Natural killer cell (primary cell): Measurements from ENCODE around the gene EFHD1. TPM values are rescaled to one million over a fixed set of nuclear protein-coding genes. Genes with fewer than 3 reads are reported as not detected.

Experiments used
- ATAC-seq, 3 donors: fragments of 150-1000 bp in 2 of 3; fragments of 200-7000 bp in 1 of 3; cut with Tn5 transposase; 1 replicate in 1 of 3; 2 replicates in 2 of 3; pipeline ENCODE4 v1.10.0; 2021; ENCODE audit warnings: mild to moderate bottlenecking in 2 of 3, moderate library complexity in 2 of 3
- DNase-seq, 2 donors: peaks; one replicate each; pipeline versions ENCODE4 v3.0.0 to v3.0.0-alpha.2; 2013 to 2021; ENCODE audit warnings: mixed read lengths in 1 of 2
- H3K27ac ChIP-seq: one replicate; pipeline ENCODE4 v1.5.1; 2013; ENCODE audit warnings: mild to moderate bottlenecking, low read length
- H3K27me3 ChIP-seq: one replicate; pipeline ENCODE4 v1.6.1; 2013; ENCODE audit warnings: low read length; ENCODE audit not compliant: control insufficient read depth, insufficient read depth
- H3K36me3 ChIP-seq: one replicate; pipeline ENCODE4 v1.6.1; 2013; ENCODE audit warnings: low read length; ENCODE audit not compliant: control insufficient read depth, insufficient read depth
- H3K4me1 ChIP-seq: one replicate; pipeline ENCODE4 v1.6.1; 2013; ENCODE audit warnings: low read length; ENCODE audit not compliant: control insufficient read depth, insufficient read depth
- H3K4me3 ChIP-seq: one replicate; pipeline ENCODE4 v1.5.1; 2013; ENCODE audit warnings: low read length
- H3K9me3 ChIP-seq: one replicate; pipeline ENCODE4 v1.6.1; 2013; ENCODE audit warnings: low read length; ENCODE audit not compliant: control insufficient read depth, insufficient read depth
- H3K27ac Mint-ChIP-seq, 2 donors: one replicate each; pipeline ENCODE4 v1.8.0; 2022; ENCODE audit warnings: mild to moderate bottlenecking in 2 of 2, mixed read lengths in 2 of 2, moderate library complexity in 1 of 2
- H3K27me3 Mint-ChIP-seq, 2 donors: one replicate each; pipeline ENCODE4 v1.8.0; 2022; ENCODE audit warnings: low read depth in 2 of 2, mixed read lengths in 2 of 2
- H3K36me3 Mint-ChIP-seq: one replicate; pipeline ENCODE4 v1.8.0; 2022; ENCODE audit warnings: mixed read lengths
- H3K4me1 Mint-ChIP-seq, 2 donors: one replicate each; pipeline ENCODE4 v1.8.0; 2022; ENCODE audit warnings: mixed read lengths in 2 of 2
- H3K4me3 Mint-ChIP-seq: one replicate; pipeline ENCODE4 v1.8.0; 2022; ENCODE audit warnings: mild to moderate bottlenecking, moderate library complexity, mixed read lengths
- H3K9me3 Mint-ChIP-seq, 2 donors: one replicate each; pipeline ENCODE4 v1.8.0; 2022; ENCODE audit warnings: mixed read lengths in 2 of 2
- CTCF ChIP-seq: fragments of 200-600 bp; IDR thresholded peaks from one replicate; pipeline ENCODE4 v1.8.0; 2022; ENCODE audit warnings: antibody characterized with exemption
- WGBS: methylation state at CpG from one replicate; pipeline ENCODE4 v1.1.7; 2013; ENCODE audit warnings: missing lambda C conversion rate; ENCODE audit not compliant: insufficient coverage; 5-methylcytosine and 5-hydroxymethylcytosine counted together
- intact Hi-C: fragments of 100-400 bp; cut with micrococcal nuclease; formaldehyde crosslinking; loops from one replicate; pipeline ENCODE4 v1.14.2; 2022
- total RNA-seq, 4 donors: library from RNA; stranded (reverse); fragments of 120-200 nt in 1 of 4; gene quantifications; one replicate each; pipeline versions ENCODE4 v1.2.3 to v1.2.4, GENCODE V29; 2013 to 2022

The EFHD1 gene
- total RNA-seq, 3 donors from 2014 or later (not counting 1 experiment from before 2014, with no cell fraction given), result 0.58 TPM; not detected in 2

- H3K9me3 ChIP-seq, result no peaks in the 10 kb centered on the region
- H3K9me3 Mint-ChIP-seq, result no peaks in the 10 kb centered on the region
- H3K36me3 ChIP-seq, result no peaks in the 10 kb centered on the region
- TF ChIP-seq CTCF, result no peak
- no peak overlapping the region for H3K27ac ChIP-seq
- no peaks in the 10 kb centered on the region for H3K4me1 ChIP-seq
- no peaks in the 10 kb centered on the region for H3K4me1 Mint-ChIP-seq
- 94% methylated on average over 4 of the region's 4 CpGs for WGBS
- H3K4me3 ChIP-seq, result no peak overlapping the region
- no peak for ATAC-seq
- H3K4me3 Mint-ChIP-seq, result no peak overlapping the region
- DNase-seq, result no peak
- peaks cover 0 to under 1% of the 10 kb centered on the region in 2 donors for H3K27me3 Mint-ChIP-seq
- H3K27ac Mint-ChIP-seq, result no peak overlapping the region
- intact Hi-C loops, result no loop called here
- H3K36me3 Mint-ChIP-seq, result no peaks in the 10 kb centered on the region
- H3K27me3 ChIP-seq, result no peaks in the 10 kb centered on the region
Observed at GRCh38 chr2:232598293-232598692, 35.1 kb upstream of the EFHD1 start.

- Histone ChIP-seq H3K36me3 (no peaks in the 10 kb centered on the region), H3K27ac (no peak overlapping the region), H3K4me3 (no peak overlapping the region), H3K9me3 (no peaks in the 10 kb centered on the region), H3K4me1 (no peaks in the 10 kb centered on the region), H3K27me3 (no peaks in the 10 kb centered on the region)
- intact Hi-C loops, result loop anchor here (10.0 kb wide), 1 partner anchor 425 kb away; no protein-coding TSS in a partner anchor
- Mint-ChIP-seq H3K36me3 (no peaks in the 10 kb centered on the region), H3K4me3 (no peak overlapping the region), H3K27ac (no peak overlapping the region), H3K27me3 (peaks cover 6 to 14% of the 10 kb centered on the region in 2 donors), H3K9me3 (no peaks in the 10 kb centered on the region), H3K4me1 (no peaks in the 10 kb centered on the region)
- ATAC-seq, result no peak
- DNase-seq, result no peak
- TF ChIP-seq CTCF, result no peak
- WGBS, result 91% methylated on average over 17 of the region's 17 CpGs
Observed at GRCh38 chr2:232600053-232600773, 33.2 kb upstream of the EFHD1 start.

- H3K4me1 ChIP-seq, result peaks cover 9% of the 10 kb centered on the region
- H3K27me3 ChIP-seq, result no peaks in the 10 kb centered on the region
- no CpG with 5 or more reads among the region's 3 CpGs for WGBS
- no peak for ATAC-seq
- H3K9me3 ChIP-seq, result no peaks in the 10 kb centered on the region
- no peak for TF ChIP-seq CTCF
- no peak overlapping the region for H3K27ac ChIP-seq
- no peaks in the 10 kb centered on the region for H3K36me3 Mint-ChIP-seq
- H3K9me3 Mint-ChIP-seq, result no peaks in the 10 kb centered on the region
- no peak overlapping the region for H3K27ac Mint-ChIP-seq
- no peak for DNase-seq
- no peaks in the 10 kb centered on the region for H3K36me3 ChIP-seq
- peaks cover 0 to 7% of the 10 kb centered on the region in 2 donors for H3K4me1 Mint-ChIP-seq
- peaks cover 6 to 14% of the 10 kb centered on the region in 2 donors for H3K27me3 Mint-ChIP-seq
- intact Hi-C loops, result loop anchor here (10.0 kb wide), 1 partner anchor 422 kb away; no protein-coding TSS in a partner anchor
- H3K4me3 ChIP-seq, result no peak overlapping the region
- peak overlapping the region; percentile 56 for H3K4me3 Mint-ChIP-seq
Observed at GRCh38 chr2:232603283-232603682, 30.1 kb upstream of the EFHD1 start.
